ENCODE data around the gene HSPA4L. TPM values are rescaled to one million over a fixed set of nuclear protein-coding genes. Genes with fewer than 3 reads are reported as not detected.

HSPA4L gene
- total RNA-seq, 1 experiment from 2014 or later, result 5.3 TPM

DNA sequence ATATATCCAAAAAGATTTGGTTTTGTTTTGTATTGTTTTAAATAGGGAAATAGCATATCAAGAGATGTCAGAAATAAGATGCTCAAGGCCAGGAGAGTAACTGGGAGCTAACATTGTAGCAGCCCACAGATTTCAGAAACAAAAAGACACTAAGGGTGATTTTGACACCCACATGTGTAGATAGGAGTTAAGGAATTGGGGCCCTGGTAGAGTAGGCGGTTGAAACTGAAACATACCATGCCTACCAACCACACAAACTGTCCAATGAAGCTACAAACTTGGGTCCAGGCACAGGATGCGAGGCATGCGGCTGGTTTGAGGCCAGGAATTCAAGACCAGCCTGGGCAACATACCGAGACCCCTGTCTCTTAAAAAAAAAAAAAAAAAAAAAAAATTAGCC lies 6.3 kb upstream of the HSPA4L start:
- Mint-ChIP-seq H3K4me1 (peaks cover 3 to 7% of the 10 kb centered on the region in 2 experiments; a peak in 3 of 4 replicates), H3K27ac (no peak overlapping the region), H3K9me3 (0 out of 5 replicates have a peak, but pooled peaks cover 0 to under 1% of the 10 kb centered on the region in 2 experiments), H3K36me3 (ENCODE audit: insufficient read depth in 1 of 3, low read depth in 3 of 3) (peaks cover 0 to under 1% (median 0%) of the 10 kb centered on the region in 3 experiments; a peak in 2 of 7 replicates), H3K27me3 (ENCODE audit: low read depth) (peaks cover 11% of the 10 kb centered on the region), H3K4me3 (no peak overlapping the region)
- Histone ChIP-seq H3K27me3 (ENCODE audit: insufficient read depth, low read length) (peaks cover 2% of the 10 kb centered on the region; the same call in 1 of the 2 replicates), H3K79me2 (ENCODE audit: insufficient read depth, low read length) (no peaks in the 10 kb centered on the region), H4K5ac (ENCODE audit: insufficient read length, low read depth, low read length) (no peak overlapping the region), H4K91ac (ENCODE audit: insufficient read length, low read depth, low read length) (no peak overlapping the region), H3K23ac (ENCODE audit: insufficient read length, low read depth, low read length) (no peak overlapping the region), H3K79me1 (ENCODE audit: insufficient read depth, low read depth, low read length, poor library complexity, severe bottlenecking) (no peaks in the 10 kb centered on the region), H3K9ac (ENCODE audit: extremely low read depth, insufficient read length, low read length) (no peak overlapping the region), H3K27ac (ENCODE audit: insufficient read length, low read depth, low read length) (no peak overlapping the region), H3K4me1 (ENCODE audit: insufficient read depth, low read length) (no peaks in the 10 kb centered on the region), H3K4me2 (ENCODE audit: insufficient read depth, insufficient read length, low read length) (no peak overlapping the region), H2BK15ac (ENCODE audit: low read depth, low read length) (no peak overlapping the region), H2BK12ac (ENCODE audit: insufficient read length, low read depth, low read length) (no peak overlapping the region), H3T11ph (ENCODE audit: low read length) (no peak overlapping the region), H3K9me3 (ENCODE audit: control insufficient read depth, low read depth, low read length) (no peaks in the 10 kb centered on the region), H2BK120ac (ENCODE audit: low read depth, low read length, poor library complexity, severe bottlenecking) (no peak overlapping the region), H3K23me2 (ENCODE audit: insufficient read length, low read depth, low read length, poor library complexity, severe bottlenecking) (no peaks in the 10 kb centered on the region), H3K14ac (ENCODE audit: insufficient read depth, low read length) (no peak overlapping the region), H4K8ac (replicated peaks; ENCODE audit: insufficient read length, low read depth, low read length) (no peak overlapping the region), H2BK5ac (ENCODE audit: insufficient read length, low read length) (no peak overlapping the region), H3K18ac (ENCODE audit: insufficient read length, low read depth, low read length) (no peak overlapping the region), H3K4ac (ENCODE audit: low read depth, low read length) (no peak overlapping the region), H4K20me1 (ENCODE audit: control insufficient read depth, insufficient read depth, insufficient read length) (no peaks in the 10 kb centered on the region), H3K56ac (ENCODE audit: insufficient read length, low read depth, low read length) (no peak overlapping the region), H2AK5ac (ENCODE audit: insufficient read length, low read length) (no peak overlapping the region), H2BK20ac (ENCODE audit: low read depth, low read length, poor library complexity, severe bottlenecking) (no peak overlapping the region), H2AFZ (ENCODE audit: low read length) (no peak overlapping the region)
- no CpG with 5 or more reads among the region's 4 CpGs for WGBS (ENCODE audit: extremely low coverage, insufficient read length, low lambda C conversion rate)
- DNase-seq, result no peak
- TF ChIP-seq, protein P1, sequence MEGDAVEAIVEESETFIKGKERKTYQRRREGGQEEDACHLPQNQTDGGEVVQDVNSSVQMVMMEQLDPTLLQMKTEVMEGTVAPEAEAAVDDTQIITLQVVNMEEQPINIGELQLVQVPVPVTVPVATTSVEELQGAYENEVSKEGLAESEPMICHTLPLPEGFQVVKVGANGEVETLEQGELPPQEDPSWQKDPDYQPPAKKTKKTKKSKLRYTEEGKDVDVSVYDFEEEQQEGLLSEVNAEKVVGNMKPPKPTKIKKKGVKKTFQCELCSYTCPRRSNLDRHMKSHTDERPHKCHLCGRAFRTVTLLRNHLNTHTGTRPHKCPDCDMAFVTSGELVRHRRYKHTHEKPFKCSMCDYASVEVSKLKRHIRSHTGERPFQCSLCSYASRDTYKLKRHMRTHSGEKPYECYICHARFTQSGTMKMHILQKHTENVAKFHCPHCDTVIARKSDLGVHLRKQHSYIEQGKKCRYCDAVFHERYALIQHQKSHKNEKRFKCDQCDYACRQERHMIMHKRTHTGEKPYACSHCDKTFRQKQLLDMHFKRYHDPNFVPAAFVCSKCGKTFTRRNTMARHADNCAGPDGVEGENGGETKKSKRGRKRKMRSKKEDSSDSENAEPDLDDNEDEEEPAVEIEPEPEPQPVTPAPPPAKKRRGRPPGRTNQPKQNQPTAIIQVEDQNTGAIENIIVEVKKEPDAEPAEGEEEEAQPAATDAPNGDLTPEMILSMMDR (conservative IDR thresholded peaks at IDR 0.05), result no peak
